Naive thymus-derived CD4-positive, alpha-beta T cell (primary cell): Measurements from ENCODE around the gene XPC. TPM values are rescaled to one million over a fixed set of nuclear protein-coding genes. Genes with fewer than 3 reads are reported as not detected.
A peak's percentile ranks its signal among the peaks of the same experiment; 100 is the strongest.
"Not testable (repeated sequence)": the region's sequence is repeated elsewhere in the genome, so short reads cannot be mapped to it uniquely, and the experiment has no call there.

Source experiments
- ATAC-seq: fragments of 150-1000 bp; cut with Tn5 transposase; 2 replicates; pipeline ENCODE4 v1.10.0; 2021; ENCODE audit warnings: mild to moderate bottlenecking, moderate library complexity
- CTCF ChIA-PET: fragments of 350-600 bp; sonication (Branson Sonifier 250); formaldehyde crosslinking; loops from one replicate; lab custom pipeline; 2021; ENCODE audit warnings: antibody characterized with exemption; lab: Charles Lee
- POLR2A ChIA-PET: fragments of 350-600 bp; sonication (Branson Sonifier 250); formaldehyde crosslinking; loops from one replicate; lab custom pipeline; 2021; ENCODE audit warnings: antibody characterized with exemption, inconsistent platforms; lab: Charles Lee
- DNase-seq, 9 donors: peaks; one replicate each; pipeline versions ENCODE4 v3.0.0 to v3.0.0-alpha.2; 2020 to 2022; ENCODE audit warnings: mixed read lengths in 1 of 9
- H3K27ac ChIP-seq: one replicate; pipeline ENCODE4 v1.7.0; 2013; ENCODE audit warnings: mild to moderate bottlenecking, low read depth, low read length, moderate library complexity
- H3K27me3 ChIP-seq, 2 donors: one replicate each; pipeline ENCODE4 v1.7.0; 2013; ENCODE audit warnings: low read length in 2 of 2, mild to moderate bottlenecking in 2 of 2, moderate library complexity in 2 of 2; ENCODE audit not compliant: control insufficient read depth in 2 of 2, insufficient read depth in 2 of 2
- H3K36me3 ChIP-seq, 3 experiments: 1 replicate in 2 of 3; 2 replicates in 1 of 3; pipeline ENCODE4 v1.7.0; 2013; ENCODE audit warnings: low read length in 3 of 3, mild to moderate bottlenecking in 3 of 3, moderate library complexity in 1 of 3; ENCODE audit not compliant: insufficient read depth in 3 of 3, control insufficient read depth in 2 of 3
- H3K4me1 ChIP-seq, 2 donors: one replicate each; pipeline ENCODE4 v1.7.0; 2013; ENCODE audit warnings: low read length in 2 of 2, mild to moderate bottlenecking in 2 of 2, moderate library complexity in 1 of 2; ENCODE audit not compliant: control insufficient read depth in 2 of 2, insufficient read depth in 2 of 2
- H3K4me3 ChIP-seq: 2 replicates; pipeline ENCODE4 v1.7.0; 2013; ENCODE audit warnings: mild to moderate bottlenecking, low read length
- H3K9me3 ChIP-seq, 3 experiments: 1 replicate in 2 of 3; 2 replicates in 1 of 3; pipeline ENCODE4 v1.7.0; 2013; ENCODE audit warnings: low read length in 3 of 3; ENCODE audit not compliant: control insufficient read depth in 2 of 3
- H3K27ac Mint-ChIP-seq, 9 donors: one replicate each; pipeline ENCODE4 v1.8.0; 2020 to 2022; ENCODE audit warnings: mixed read lengths in 9 of 9, mild to moderate bottlenecking in 8 of 9, moderate library complexity in 5 of 9, inconsistent platforms in 2 of 9
- H3K27me3 Mint-ChIP-seq, 5 donors: one replicate each; pipeline ENCODE4 v1.8.0; 2021 to 2022; ENCODE audit warnings: mixed read lengths in 5 of 5, mild to moderate bottlenecking in 1 of 5
- H3K36me3 Mint-ChIP-seq, 5 donors: one replicate each; pipeline ENCODE4 v1.8.0; 2020 to 2022; ENCODE audit warnings: mixed read lengths in 5 of 5, mild to moderate bottlenecking in 3 of 5, inconsistent platforms in 1 of 5
- H3K4me1 Mint-ChIP-seq, 7 donors: one replicate each; pipeline ENCODE4 v1.8.0; 2020 to 2022; ENCODE audit warnings: mixed read lengths in 7 of 7, mild to moderate bottlenecking in 3 of 7, inconsistent platforms in 1 of 7
- H3K4me3 Mint-ChIP-seq, 10 donors: one replicate each; pipeline ENCODE4 v1.8.0; 2020 to 2022; ENCODE audit warnings: mild to moderate bottlenecking in 10 of 10, mixed read lengths in 10 of 10, moderate library complexity in 6 of 10, inconsistent platforms in 2 of 10
- H3K9me3 Mint-ChIP-seq, 11 donors: one replicate each; pipeline ENCODE4 v1.8.0; 2020 to 2022; ENCODE audit warnings: mixed read lengths in 11 of 11, mild to moderate bottlenecking in 4 of 11, inconsistent platforms in 1 of 11, moderate library complexity in 1 of 11
- intact Hi-C, 2 donors: fragments of 100-400 bp; cut with micrococcal nuclease; formaldehyde crosslinking; loops; one replicate each; pipeline ENCODE4 v1.15.1; 2023
- polyA plus RNA-seq, 2 donors: library from polyadenylated mRNA; unstranded; fragments of 300-500 nt; fragmentation: Illumina TruSeq; gene quantifications; one replicate each; pipeline ENCODE4 v1.2.3, GENCODE V29; 2021
- total RNA-seq, 6 experiments: library from RNA in 5 of 6; stranded (reverse) in 5 of 6; gene quantifications; 1 replicate in 5 of 6; 2 replicates in 1 of 6; pipeline ENCODE4 v1.2.3 and lab custom pipeline; 2021 to 2026

Gene XPC
- total and polyA plus RNA-seq, 7 experiments from 2014 or later = 50.0 to 94.8 (median 57.7) TPM

GRCh38 chr3:14123308-14124222, 54.8 kb downstream of the XPC start:
- peaks cover 10 to 33% (median 17%) of the 10 kb centered on the region in 5 donors for H3K36me3 Mint-ChIP-seq
- Histone ChIP-seq H3K4me1 (peaks cover 28 to 30% of the 10 kb centered on the region in 2 donors), H3K36me3 (peaks cover 0 to 30% (median 0%) of the 10 kb centered on the region in 3 experiments), H3K9me3 (no peaks in the 10 kb centered on the region), H3K27ac (peak overlapping the region; percentile 89), H3K4me3 (peak overlapping the region; percentile 100), H3K27me3 (no peaks in the 10 kb centered on the region)
- H3K27ac Mint-ChIP-seq = peak overlapping the region; percentile 87 to 96 (median 92)
- POLR2A ChIA-PET = interaction anchor here (0.8 to 7.2 kb wide), 10 partner anchors 13 to 643 kb away, joined by 3 to 96 read pairs (median 8); partner anchors contain the start of genes CCDC174, HDAC11, LSM3 and XPC
- DNase-seq = no peak
- no peak for ATAC-seq
- intact Hi-C loops = loop anchor here (1.0 to 10.0 kb wide), 16 partner anchors 21 to 1478 kb away; partner anchors contain the start of genes LSM3 (in 2 of the 2), SLC6A6 (in 2 of the 2), XPC (in 2 of the 2) and BTD (in 1 of the 2)
- H3K9me3 Mint-ChIP-seq = no peaks in the 10 kb centered on the region
- CTCF ChIA-PET = interaction anchor here (1.2 to 2.5 kb wide), 2 partner anchors 18 to 55 kb away, joined by 5 to 12 read pairs; partner anchors contain the start of gene LSM3
- H3K4me1 Mint-ChIP-seq = peaks cover 41 to 69% (median 61%) of the 10 kb centered on the region in 7 donors
- H3K4me3 Mint-ChIP-seq = peak overlapping the region; percentile 93 to 98 (median 95)
- no peaks in the 10 kb centered on the region for H3K27me3 Mint-ChIP-seq

- peak overlapping the region in 8 of 9 donors; percentile 3 to 96 (median 55) for H3K27ac Mint-ChIP-seq
- POLR2A ChIA-PET = interaction anchor here (0.6 to 7.2 kb wide), 5 partner anchors 10 to 268 kb away, joined by 4 to 96 read pairs (median 4); partner anchors contain the start of genes LSM3 and XPC
- Histone ChIP-seq H3K4me1 (peaks cover 26 to 30% of the 10 kb centered on the region in 2 donors), H3K9me3 (no peaks in the 10 kb centered on the region), H3K27me3 (no peaks in the 10 kb centered on the region), H3K27ac (no peak overlapping the region), H3K36me3 (peaks cover 0 to 21% (median 0%) of the 10 kb centered on the region in 3 experiments), H3K4me3 (no peak overlapping the region)
- CTCF ChIA-PET = no interaction called here
- H3K36me3 Mint-ChIP-seq = peaks cover 3 to 22% (median 14%) of the 10 kb centered on the region in 5 donors
- peaks cover 33 to 57% (median 50%) of the 10 kb centered on the region in 7 donors for H3K4me1 Mint-ChIP-seq
- intact Hi-C loops = loop anchor here in 1 of 2 donors (10.0 kb wide), 2 partner anchors 468 to 1048 kb away; partner anchors contain the start of gene IQSEC1
- no peaks in the 10 kb centered on the region for H3K27me3 Mint-ChIP-seq
- no peaks in the 10 kb centered on the region for H3K9me3 Mint-ChIP-seq
- ATAC-seq (no peak), DNase-seq (peak in 1 of 9 donors; percentile 18)
- H3K4me3 Mint-ChIP-seq = peak overlapping the region; percentile 12 to 98 (median 86)
Observed at GRCh38 chr3:14122301-14122700, 56.1 kb downstream of the XPC start.

- peaks cover 22 to 30% of the 10 kb centered on the region in 2 donors for H3K4me1 ChIP-seq
- Mint-ChIP-seq H3K36me3 (peaks cover 3 to 20% (median 14%) of the 10 kb centered on the region in 5 donors), H3K27me3 (no peaks in the 10 kb centered on the region), H3K4me3 (peak overlapping the region in 7 of 10 donors; percentile 12 to 98 (median 94)), H3K4me1 (peaks cover 30 to 52% (median 46%) of the 10 kb centered on the region in 7 donors), H3K27ac (peak overlapping the region in 4 of 9 donors; percentile 38 to 62 (median 55)), H3K9me3 (no peaks in the 10 kb centered on the region)
- intact Hi-C loops = loop anchor here in 1 of 2 donors (10.0 kb wide), 2 partner anchors 467 to 1047 kb away; partner anchors contain the start of gene IQSEC1
- ATAC-seq = no peak
- no peak overlapping the region for H3K4me3 ChIP-seq
- H3K36me3 ChIP-seq = peaks cover 0 to 25% (median 0%) of the 10 kb centered on the region in 3 experiments
- no peaks in the 10 kb centered on the region for H3K27me3 ChIP-seq
- no peak overlapping the region for H3K27ac ChIP-seq
- DNase-seq = peak in 1 of 9 donors; percentile 13
- no peaks in the 10 kb centered on the region for H3K9me3 ChIP-seq
- CTCF ChIA-PET = no interaction called here
- POLR2A ChIA-PET = interaction anchor here (0.7 to 5.7 kb wide), 3 partner anchors 10 to 57 kb away, joined by 3 to 92 read pairs (median 4); partner anchors contain the start of genes LSM3 and XPC
Observed at GRCh38 chr3:14121859-14122258, 56.5 kb downstream of the XPC start.

GRCh38 chr3:14120921-14121448, 57.4 kb downstream of the XPC start:
- CTCF ChIA-PET, DNase-seq, H3K9me3 Mint-ChIP-seq, H3K9me3 ChIP-seq, H3K27me3 ChIP-seq, H3K4me3 ChIP-seq, H3K27me3 Mint-ChIP-seq, ATAC-seq, H3K27ac ChIP-seq, H3K4me3 Mint-ChIP-seq: not testable (repeated sequence)
- Mint-ChIP-seq H3K27ac (peak overlapping the region in 1 of 9 donors; percentile 4), H3K36me3 (peaks cover 3 to 26% (median 14%) of the 10 kb centered on the region in 5 donors), H3K4me1 (peaks cover 22 to 43% (median 37%) of the 10 kb centered on the region in 7 donors)
- POLR2A ChIA-PET = interaction anchor here (0.7 to 2.0 kb wide), 3 partner anchors 9 to 58 kb away, joined by 3 to 6 read pairs (median 4); partner anchors contain the start of genes LSM3 and XPC
- Histone ChIP-seq H3K36me3 (peaks cover 0 to 34% (median 0%) of the 10 kb centered on the region in 3 experiments), H3K4me1 (peaks cover 13 to 21% of the 10 kb centered on the region in 2 donors)
- intact Hi-C loops = loop anchor here in 1 of 2 donors (10.0 kb wide), 2 partner anchors 466 to 1046 kb away; partner anchors contain the start of gene IQSEC1

GRCh38 chr3:14120111-14120920, 58.1 kb downstream of the XPC start:
- Mint-ChIP-seq H3K4me3 (no peak overlapping the region), H3K27ac (peak overlapping the region in 2 of 9 donors; percentile 1 to 72), H3K36me3 (peaks cover 3 to 33% (median 14%) of the 10 kb centered on the region in 5 donors), H3K4me1 (peaks cover 18 to 37% (median 32%) of the 10 kb centered on the region in 7 donors), H3K9me3 (no peaks in the 10 kb centered on the region), H3K27me3 (no peaks in the 10 kb centered on the region)
- ChIA-PET POLR2A (interaction anchor here (2.0 kb wide), 1 partner anchor 58 kb away, joined by 6 read pairs; the partner anchor contains the start of genes LSM3 and XPC), CTCF (interaction anchor here (1.6 kb wide), 1 partner anchor 83 kb away, joined by 3 read pairs; no protein-coding TSS in a partner anchor)
- H3K4me3 ChIP-seq = no peak overlapping the region
- H3K36me3 ChIP-seq = peaks cover 0 to 40% (median 5%) of the 10 kb centered on the region in 3 experiments
- ATAC-seq (no peak), DNase-seq (peak in 1 of 9 donors; percentile 17)
- no peak overlapping the region for H3K27ac ChIP-seq
- H3K27me3 ChIP-seq = no peaks in the 10 kb centered on the region
- intact Hi-C loops = loop anchor here in 1 of 2 donors (10.0 kb wide), 2 partner anchors 466 to 1046 kb away; partner anchors contain the start of gene IQSEC1
- H3K9me3 ChIP-seq = no peaks in the 10 kb centered on the region
- peaks cover 10 to 15% of the 10 kb centered on the region in 2 donors for H3K4me1 ChIP-seq
